ENCODE data around the gene EGLN3. TPM values are rescaled to one million over a fixed set of nuclear protein-coding genes. Genes with fewer than 3 reads are reported as not detected.

EGLN3 gene
- total RNA-seq, 1 donor from 2014 or later = 10.3 TPM

DNA sequence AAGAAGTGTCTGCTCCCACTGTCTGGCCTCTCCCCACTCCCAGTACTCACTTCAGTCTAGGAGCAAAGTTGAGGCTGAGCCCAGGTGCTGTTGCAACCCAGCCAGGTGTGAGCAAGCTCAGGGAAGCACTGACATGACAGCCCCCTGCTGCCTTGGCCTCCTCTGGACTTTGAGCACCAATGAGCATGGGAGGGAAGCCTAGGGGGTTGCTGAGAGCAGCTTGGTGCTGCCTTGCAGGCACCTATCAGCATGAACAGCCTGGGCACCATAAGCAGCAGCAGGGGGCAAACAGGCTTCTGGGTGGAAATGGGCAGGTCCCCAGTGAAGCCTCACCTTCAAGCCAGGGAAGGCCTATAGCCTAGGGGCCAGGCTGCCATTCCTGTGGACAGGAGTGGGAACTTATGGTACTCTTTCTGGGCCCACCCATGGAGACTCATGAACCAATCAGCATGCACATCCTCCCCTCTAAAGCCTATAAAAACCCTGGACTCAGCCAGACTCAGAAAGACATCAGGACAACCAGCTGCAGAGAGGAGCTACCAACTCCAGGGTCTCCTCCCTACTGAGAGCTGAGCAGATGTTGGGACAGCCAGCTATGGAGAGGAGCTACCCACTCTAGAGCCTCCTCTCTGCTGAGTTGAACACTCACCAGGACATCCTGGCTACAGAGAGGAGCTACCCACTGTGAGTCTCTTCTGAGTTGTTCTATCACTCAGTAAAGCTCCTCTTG, 49.3 kb downstream of the EGLN3 start:
- intact Hi-C loops (cut with DNase I) = no loop called here

GRCh38 chr14:33900706-33901105, 50.2 kb downstream of the EGLN3 start:
- TF ChIP-seq POLR2AphosphoS5 (IDR thresholded peaks at IDR 0.05; ENCODE audit: insufficient read depth in 1 of 2, low read depth in 1 of 2) (no peak), CTCF (IDR thresholded peaks at IDR 0.05) (no peak), POLR2A (IDR thresholded peaks at IDR 0.05) (no peak)
- H3K27me3 ChIP-seq = no peaks in the 10 kb centered on the region
- no peak overlapping the region for H3K4me3 ChIP-seq
- DNase-seq (ENCODE audit: extremely low spot score in 2 of 2) = no peak
- H3K9me3 ChIP-seq = no peaks in the 10 kb centered on the region
- H3K4me1 ChIP-seq = no peaks in the 10 kb centered on the region
- H3K27ac ChIP-seq = no peak overlapping the region
- intact Hi-C loops (cut with DNase I) = no loop called here
- H3K36me3 ChIP-seq = no peaks in the 10 kb centered on the region

More for the DNA sequence above, 49.3 kb downstream of the EGLN3 start:
- DNase-seq (ENCODE audit: extremely low spot score in 2 of 2) = no peak
- no peak for TF ChIP-seq POLR2A (IDR thresholded peaks at IDR 0.05)
- no peaks in the 10 kb centered on the region for H3K4me1 ChIP-seq
- H3K27ac ChIP-seq = no peak overlapping the region
- H3K27me3 ChIP-seq = no peaks in the 10 kb centered on the region
- no peaks in the 10 kb centered on the region for H3K36me3 ChIP-seq
- H3K9me3 ChIP-seq = no peaks in the 10 kb centered on the region
- H3K4me3 ChIP-seq = no peak overlapping the region

GRCh38 chr14:33899723-33900341, 51.0 kb downstream of the EGLN3 start:
- TF ChIP-seq CTCF (IDR thresholded peaks at IDR 0.05) (no peak), POLR2AphosphoS5 (IDR thresholded peaks at IDR 0.05; ENCODE audit: insufficient read depth in 1 of 2, low read depth in 1 of 2) (no peak), POLR2A (IDR thresholded peaks at IDR 0.05) (no peak)
- Histone ChIP-seq H3K27me3 (no peaks in the 10 kb centered on the region), H3K4me3 (no peak overlapping the region), H3K9me3 (no peaks in the 10 kb centered on the region), H3K36me3 (no peaks in the 10 kb centered on the region), H3K4me1 (no peaks in the 10 kb centered on the region), H3K27ac (no peak overlapping the region)
- no peak for DNase-seq (ENCODE audit: extremely low spot score in 2 of 2)
- intact Hi-C loops (cut with DNase I) = no loop called here

GRCh38 chr14:33897878-33898535, 52.9 kb downstream of the EGLN3 start:
- DNase-seq (ENCODE audit: extremely low spot score in 2 of 2) = no peak
- Histone ChIP-seq H3K27me3 (no peaks in the 10 kb centered on the region), H3K4me1 (no peaks in the 10 kb centered on the region), H3K36me3 (no peaks in the 10 kb centered on the region), H3K4me3 (no peak overlapping the region), H3K27ac (no peak overlapping the region), H3K9me3 (no peaks in the 10 kb centered on the region)
- intact Hi-C loops (cut with DNase I) = no loop called here
- TF ChIP-seq POLR2AphosphoS5 (IDR thresholded peaks at IDR 0.05; ENCODE audit: insufficient read depth in 1 of 2, low read depth in 1 of 2) = no peak
- TF ChIP-seq POLR2A (IDR thresholded peaks at IDR 0.05) = no peak
- TF ChIP-seq CTCF (IDR thresholded peaks at IDR 0.05) = no peak

GRCh38 chr14:33897382-33897781, 53.5 kb downstream of the EGLN3 start:
- Histone ChIP-seq H3K4me3 (no peak overlapping the region), H3K36me3 (no peaks in the 10 kb centered on the region), H3K4me1 (no peaks in the 10 kb centered on the region), H3K27ac (no peak overlapping the region), H3K9me3 (no peaks in the 10 kb centered on the region), H3K27me3 (no peaks in the 10 kb centered on the region)
- TF ChIP-seq CTCF (IDR thresholded peaks at IDR 0.05) (no peak), POLR2A (IDR thresholded peaks at IDR 0.05) (no peak), POLR2AphosphoS5 (IDR thresholded peaks at IDR 0.05; ENCODE audit: insufficient read depth in 1 of 2, low read depth in 1 of 2) (no peak)
- DNase-seq (ENCODE audit: extremely low spot score in 2 of 2) = no peak
- intact Hi-C loops (cut with DNase I) = no loop called here
